Activated effector memory CD4-positive, alpha-beta T cell treated with Interleukin-2 at 50 U/mL for 16 hours (primary cell): ENCODE measurements around the gene MORC3.
"Not testable (repeated sequence)": the region's sequence is repeated elsewhere in the genome, so short reads cannot be mapped to it uniquely, and the experiment has no call there.

Experiments
- DNase-seq: peaks from one replicate; pipeline ENCODE4 v3.0.0-alpha.2; 2020

Gene MORC3

GRCh38 chr21:36385233-36386030 is 65.4 kb downstream of the MORC3 start, which contains the start of gene CHAF1B:
TSS of gene CHAF1B (plus strand) at chr21:36385392. CDS start at chr21:36386137, 745 bp downstream.
- peak; percentile 70 for DNase-seq

DNA sequence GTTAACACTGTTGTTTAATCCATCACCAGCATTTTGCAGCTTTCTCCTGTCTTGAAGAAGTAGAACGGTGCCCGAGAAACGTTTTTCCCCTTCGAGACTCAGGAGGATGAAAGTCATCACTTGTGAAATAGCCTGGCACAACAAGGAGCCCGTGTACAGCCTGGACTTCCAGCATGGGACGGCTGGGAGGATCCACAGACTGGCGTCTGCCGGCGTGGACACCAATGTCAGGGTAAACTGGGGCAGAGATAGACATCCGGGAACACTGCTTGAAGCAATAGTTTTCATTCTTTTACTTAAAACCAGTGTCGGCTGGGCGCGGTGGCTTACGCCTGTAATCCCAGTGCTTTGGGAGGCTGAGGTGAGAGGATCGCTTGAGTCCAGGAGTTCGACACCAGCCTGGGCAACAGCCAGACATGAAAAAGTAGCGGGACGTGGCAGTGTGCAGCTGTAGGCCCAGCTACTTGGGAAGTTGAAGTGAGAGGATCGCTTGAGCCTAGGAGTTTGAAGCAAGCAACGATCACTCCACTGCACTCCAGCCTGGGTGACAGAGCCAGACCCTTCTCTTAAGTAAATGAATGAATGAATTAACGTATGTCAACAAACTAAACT is 66.1 kb downstream of the MORC3 start:
- DNase-seq, result no peak

DNA sequence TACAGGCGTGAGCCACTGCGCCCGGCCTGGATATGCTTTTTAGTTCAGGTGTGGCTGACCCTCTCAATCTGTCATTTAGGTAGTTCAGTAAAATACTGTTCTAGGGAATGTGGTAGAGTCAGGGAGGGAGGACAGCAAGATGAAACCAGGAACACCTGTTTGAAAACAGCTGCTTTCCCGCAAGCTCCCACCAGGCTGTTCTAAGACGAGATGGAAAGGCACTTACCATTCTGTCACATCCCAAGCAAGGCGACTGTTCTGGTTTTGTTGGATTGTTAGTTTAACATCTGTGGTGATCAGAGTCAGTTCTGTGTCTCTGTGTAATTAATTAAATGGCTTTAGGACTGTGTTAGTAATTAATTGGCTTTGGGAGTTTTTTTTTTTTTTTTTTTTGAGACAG is 68.1 kb downstream of the MORC3 start:
- no peak for DNase-seq

DNA sequence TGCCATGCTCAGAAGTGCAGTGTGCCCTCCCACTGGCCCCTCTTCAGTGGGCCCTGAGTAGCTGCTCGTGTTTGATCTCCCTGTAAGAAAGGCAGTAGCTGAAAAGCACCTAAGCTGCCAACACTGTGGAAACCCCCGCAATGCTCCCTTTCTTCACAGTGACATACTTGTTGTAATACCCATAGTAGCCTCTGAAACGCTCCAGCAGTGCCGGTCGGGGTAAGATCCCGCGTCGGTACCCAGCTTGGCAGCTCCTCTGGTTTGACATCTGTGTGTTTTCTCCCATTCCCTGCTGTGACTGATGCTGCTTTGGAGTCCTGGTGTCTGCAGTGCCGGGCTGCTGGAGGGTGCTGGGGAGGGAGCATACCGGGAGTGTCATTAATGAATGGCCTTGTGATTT is 68.8 kb downstream of the MORC3 start:
- no peak for DNase-seq

GRCh38 chr21:36391649-36392048 is 71.7 kb downstream of the MORC3 start:
- DNase-seq, result not testable (repeated sequence)

DNA sequence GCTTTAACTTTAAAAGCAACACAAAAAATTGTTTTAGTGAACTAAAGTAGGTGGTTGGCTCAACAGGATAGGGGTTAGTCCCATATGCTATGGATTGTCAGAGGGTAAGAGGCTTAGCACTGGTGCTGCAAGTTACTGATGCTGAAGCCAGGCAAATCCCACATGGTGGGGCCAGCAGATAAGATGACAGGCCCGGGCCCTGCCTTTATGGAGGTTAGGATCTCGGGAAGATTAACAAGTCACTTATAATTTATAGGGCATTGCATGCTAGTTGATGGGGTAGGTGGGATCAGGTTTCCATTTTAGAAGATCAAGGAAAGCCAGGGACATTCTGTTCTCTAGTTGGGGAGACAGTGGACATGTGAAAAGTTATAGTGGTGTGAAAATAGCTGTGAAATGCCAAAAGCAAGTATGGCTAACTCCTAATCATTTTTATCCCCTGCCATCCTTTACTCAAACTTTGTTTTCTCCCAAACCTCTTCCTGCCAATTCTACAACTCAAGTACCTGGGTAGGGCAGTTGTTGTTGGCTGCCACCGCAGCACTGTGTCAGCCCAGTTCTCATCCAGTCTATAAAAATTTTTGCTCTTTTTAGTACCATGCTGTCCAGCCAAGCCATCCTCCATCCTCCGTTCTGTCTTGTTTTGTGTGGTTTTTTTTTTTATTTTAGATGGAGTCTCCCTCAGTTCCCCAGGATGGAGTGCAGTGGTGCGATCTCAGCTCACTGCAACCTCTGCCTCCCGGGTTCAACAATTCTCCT is 75.5 kb downstream of the MORC3 start:
- DNase-seq, result no peak

DNA sequence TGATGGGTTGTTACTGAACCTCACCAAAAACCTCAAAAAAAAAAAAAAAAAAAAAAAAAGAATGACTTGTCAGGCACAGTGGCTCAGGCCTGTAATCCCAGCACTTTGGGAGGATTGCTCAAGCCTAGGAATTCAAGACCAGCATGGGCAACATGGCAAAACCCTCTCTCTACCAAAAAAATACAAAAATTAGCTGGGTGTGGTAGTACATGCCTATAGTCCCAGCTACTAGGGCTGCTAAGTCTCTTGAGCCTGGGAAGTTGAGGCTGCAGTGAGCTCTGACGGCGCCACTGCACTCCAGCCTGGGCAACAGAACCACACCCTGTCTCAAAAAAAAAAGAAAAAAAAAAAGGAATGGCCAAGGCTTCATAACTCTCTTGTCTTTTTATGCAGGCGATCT is 76.3 kb downstream of the MORC3 start:
- no peak for DNase-seq

DNA sequence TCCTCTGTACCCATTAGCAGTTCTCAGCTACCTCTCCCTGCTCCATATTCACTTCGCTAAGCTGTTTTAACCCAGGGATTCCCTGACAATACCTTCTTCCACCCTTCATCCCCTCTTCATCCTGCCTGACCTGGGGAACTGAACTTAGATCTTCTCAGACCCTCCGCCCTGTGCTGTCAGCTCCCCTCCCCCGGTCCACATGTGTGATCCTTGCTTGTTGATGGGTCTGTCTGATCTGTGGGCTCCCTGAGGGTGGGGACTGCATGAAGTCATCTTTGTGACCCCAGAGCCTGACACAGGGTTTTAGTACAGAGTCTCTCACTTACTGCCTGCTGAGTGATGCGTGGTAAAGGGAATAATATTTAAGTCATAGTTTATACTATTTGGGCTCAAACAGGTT is 77.0 kb downstream of the MORC3 start:
- DNase-seq, result no peak

DNA sequence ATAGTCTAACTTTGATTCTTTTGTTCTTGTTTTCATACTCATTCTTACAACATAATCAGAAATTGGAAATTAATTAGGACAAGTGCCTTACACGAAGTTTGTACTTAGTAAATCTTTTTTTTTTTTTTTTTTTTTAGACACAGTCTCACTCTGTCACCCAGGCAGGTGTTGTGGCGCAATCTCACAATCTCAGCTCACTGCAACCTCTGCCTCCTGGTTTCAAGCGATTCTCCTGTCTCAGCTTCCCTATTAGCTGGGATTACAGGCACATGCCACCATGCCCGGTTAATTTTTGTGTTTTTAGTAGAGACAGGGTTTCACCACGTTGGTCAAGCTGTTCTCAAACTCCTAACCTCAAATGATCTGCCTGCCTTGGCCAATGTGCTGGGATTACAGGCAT is 77.6 kb downstream of the MORC3 start:
- no peak for DNase-seq

GRCh38 chr21:36399736-36400135 is 79.7 kb downstream of the MORC3 start:
- not testable (repeated sequence) for DNase-seq

DNA sequence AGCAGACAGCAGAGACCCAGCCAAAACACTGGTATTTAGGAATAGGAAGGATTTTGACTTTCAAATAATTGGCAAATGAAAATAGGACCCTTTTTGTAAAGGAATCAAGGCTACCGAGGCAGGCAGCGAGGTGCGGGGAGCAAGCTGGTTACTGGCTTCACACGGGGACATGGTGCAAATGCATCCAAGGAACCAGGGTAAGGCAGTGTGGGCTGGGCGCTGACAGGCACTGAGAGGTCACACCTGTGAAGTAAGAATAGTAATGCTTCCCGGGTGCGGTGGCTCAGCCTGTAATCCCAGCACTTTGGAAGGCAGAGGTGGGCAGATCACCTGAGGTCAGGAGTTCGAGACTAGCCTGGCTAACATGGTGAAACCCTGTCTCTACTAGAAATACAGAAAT is 80.7 kb downstream of the MORC3 start:
- DNase-seq, result no peak

- DNase-seq, result no peak
Measured at GRCh38 chr21:36402339-36402738, 82.3 kb downstream of the MORC3 start.

DNA sequence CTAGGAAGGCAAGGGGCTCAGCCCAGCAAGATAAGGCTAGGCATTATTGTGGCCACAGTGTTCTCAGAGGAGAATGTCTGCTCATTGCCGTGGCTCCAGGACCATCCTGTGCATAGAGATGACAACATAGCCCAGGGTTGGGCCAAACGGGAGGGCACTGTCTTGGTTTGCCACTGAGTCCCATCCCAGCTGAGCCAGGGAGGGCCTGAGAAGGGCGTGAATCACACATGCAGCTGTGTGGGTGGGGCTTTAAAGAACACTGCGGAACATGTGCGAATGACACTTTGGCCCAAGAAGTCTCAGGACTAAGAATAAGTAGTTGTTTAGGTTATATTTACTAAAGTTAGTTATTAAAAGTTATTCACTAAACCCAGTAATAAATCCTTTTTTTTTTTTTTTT is 83.7 kb downstream of the MORC3 start:
- no peak for DNase-seq

GRCh38 chr21:36408568-36408967 is 88.6 kb downstream of the MORC3 start:
- DNase-seq, result no peak

- DNase-seq, result no peak
Measured at GRCh38 chr21:36411301-36411700, 91.3 kb downstream of the MORC3 start.

GRCh38 chr21:36412916-36413315 is 92.9 kb downstream of the MORC3 start:
- DNase-seq, result no peak

GRCh38 chr21:36415375-36415774 is 95.4 kb downstream of the MORC3 start:
- no peak for DNase-seq

GRCh38 chr21:36419241-36419640 is 99.2 kb downstream of the MORC3 start:
- DNase-seq, result no peak

DNA sequence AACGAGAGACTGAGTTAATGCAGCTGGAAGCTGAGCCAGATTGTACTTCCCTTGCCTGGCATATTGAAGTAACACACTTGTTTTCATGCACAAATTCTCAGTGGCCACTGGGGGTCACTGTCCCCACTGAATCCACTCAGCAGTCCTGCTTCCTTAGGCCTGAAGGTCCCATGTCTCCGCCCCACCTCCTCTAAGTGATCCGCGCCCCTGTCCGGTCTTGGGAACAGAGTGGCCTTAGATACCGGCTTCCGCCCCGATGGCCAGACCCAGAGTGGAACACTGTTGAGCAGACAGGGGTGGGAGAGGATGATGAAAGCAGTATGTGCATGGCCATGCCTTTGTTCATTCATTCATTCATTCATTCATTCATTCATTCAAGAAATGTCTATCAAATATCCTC is 100.0 kb downstream of the MORC3 start:
- peak; percentile 8 for DNase-seq

- DNase-seq, result no peak
Measured at GRCh38 chr21:36420571-36421339, 100.8 kb downstream of the MORC3 start.

GRCh38 chr21:36422279-36423098 is 102.5 kb downstream of the MORC3 start:
- no peak for DNase-seq

- DNase-seq, result no peak
Measured at GRCh38 chr21:36423771-36424433, 103.9 kb downstream of the MORC3 start.
